Stimulated activated CD4-positive, alpha-beta T cell treated with anti-CD3 and anti-CD28 coated beads, Interleukin-12 subunit alpha, Interleukin-12 subunit beta, amount 100 ng/mL, for 4 hours (primary cell): ENCODE measurements around the gene FRMPD1.

Experiments
- DNase-seq: peaks from one replicate; pipeline ENCODE4 v3.0.0-alpha.2; 2020

The FRMPD1 gene

GRCh38 chr9:37679649-37680402, 29.1 kb downstream of the FRMPD1 start:
- DNase-seq: no peak

GRCh38 chr9:37682951-37683350, 32.2 kb downstream of the FRMPD1 start:
- DNase-seq: no peak

- DNase-seq: no peak
Observed at GRCh38 chr9:37683531-37684371, 33.0 kb downstream of the FRMPD1 start.

GRCh38 chr9:37692622-37693221, 42.0 kb downstream of the FRMPD1 start:
- DNase-seq: no peak

GRCh38 chr9:37693260-37693659, 42.5 kb downstream of the FRMPD1 start:
- no peak for DNase-seq

DNA sequence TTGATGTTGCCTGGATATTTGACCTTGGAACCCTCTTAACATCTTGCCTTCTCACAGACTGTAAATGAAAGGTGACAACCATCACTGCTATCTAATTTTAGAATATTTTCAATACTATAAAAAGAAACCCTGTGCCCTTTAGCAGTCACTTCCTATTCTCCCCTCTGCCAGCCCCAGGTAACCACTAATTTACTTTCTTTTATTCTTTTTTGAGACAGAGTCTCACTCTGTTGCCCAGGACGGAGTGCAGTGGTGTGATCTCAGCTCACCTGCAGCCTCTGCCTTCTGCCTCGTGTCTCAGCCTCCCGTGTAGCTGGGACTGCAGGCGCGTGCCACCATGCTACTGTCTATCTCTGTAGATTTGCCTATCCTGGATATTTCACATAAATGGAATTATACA, 43.6 kb downstream of the FRMPD1 start:
- no peak for DNase-seq

GRCh38 chr9:37696528-37696927, 45.8 kb downstream of the FRMPD1 start:
- DNase-seq: no peak

GRCh38 chr9:37700131-37700530, 49.4 kb downstream of the FRMPD1 start:
- DNase-seq: no peak

DNA sequence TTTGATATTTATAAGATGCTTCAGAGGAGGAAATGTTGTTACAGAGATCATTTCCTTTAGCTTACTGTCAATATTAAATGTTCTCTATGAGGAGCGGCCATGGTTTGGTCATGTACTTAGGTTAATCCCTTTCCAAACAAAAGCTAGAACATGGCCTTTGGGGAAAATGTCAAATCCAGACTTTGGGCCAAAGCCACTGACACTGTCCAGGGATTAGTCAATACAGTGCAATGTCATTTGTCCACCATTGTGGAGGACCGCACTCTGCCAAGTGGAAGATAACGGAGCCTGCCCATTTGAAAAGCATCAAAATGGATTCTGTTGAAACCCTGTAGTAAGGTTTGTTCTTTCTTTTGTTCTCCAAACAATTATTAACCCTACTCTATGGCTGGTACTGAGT, 50.1 kb downstream of the FRMPD1 start:
- DNase-seq: no peak

DNA sequence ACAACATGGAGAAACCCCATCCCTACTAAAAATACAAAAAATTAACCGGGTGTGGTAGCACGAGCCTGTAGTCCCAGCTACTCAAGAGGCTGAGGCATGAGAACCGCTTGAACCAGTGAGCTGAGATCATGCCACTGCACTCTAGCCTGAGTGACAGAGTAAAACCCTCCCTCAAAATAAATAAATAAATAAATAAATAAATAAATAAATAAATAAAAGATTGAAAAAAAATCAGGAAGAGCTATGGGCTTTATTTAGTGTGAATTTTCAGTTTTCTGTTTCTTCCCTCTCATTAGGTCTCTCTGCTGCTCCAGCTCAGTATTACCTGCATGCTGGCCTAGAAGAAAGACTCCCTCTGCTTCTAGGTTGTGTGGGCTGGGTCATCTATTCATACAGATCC, 55.0 kb downstream of the FRMPD1 start:
- DNase-seq: no peak

DNA sequence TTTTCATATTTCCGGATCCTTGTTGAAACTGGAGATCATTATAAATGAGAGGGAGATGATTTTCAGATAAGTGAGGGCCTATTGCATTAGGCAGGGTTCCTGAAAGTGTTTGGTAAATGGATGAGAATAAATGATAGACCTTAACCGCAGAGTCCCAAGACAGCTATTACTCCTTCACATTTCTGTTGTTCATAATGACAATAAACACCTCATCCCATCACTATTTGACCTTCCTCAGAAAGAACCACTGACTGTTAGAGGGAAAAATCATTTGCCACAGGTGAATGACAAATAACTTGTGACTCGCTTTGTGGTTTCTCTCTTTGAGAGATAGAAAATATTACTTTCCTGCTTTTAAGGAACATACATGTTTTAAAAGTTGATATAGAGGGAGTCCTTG, 55.5 kb downstream of the FRMPD1 start:
- DNase-seq: no peak

GRCh38 chr9:37707748-37708147, 57.0 kb downstream of the FRMPD1 start:
- DNase-seq: no peak

GRCh38 chr9:37710046-37710445, 59.3 kb downstream of the FRMPD1 start:
- no peak for DNase-seq

DNA sequence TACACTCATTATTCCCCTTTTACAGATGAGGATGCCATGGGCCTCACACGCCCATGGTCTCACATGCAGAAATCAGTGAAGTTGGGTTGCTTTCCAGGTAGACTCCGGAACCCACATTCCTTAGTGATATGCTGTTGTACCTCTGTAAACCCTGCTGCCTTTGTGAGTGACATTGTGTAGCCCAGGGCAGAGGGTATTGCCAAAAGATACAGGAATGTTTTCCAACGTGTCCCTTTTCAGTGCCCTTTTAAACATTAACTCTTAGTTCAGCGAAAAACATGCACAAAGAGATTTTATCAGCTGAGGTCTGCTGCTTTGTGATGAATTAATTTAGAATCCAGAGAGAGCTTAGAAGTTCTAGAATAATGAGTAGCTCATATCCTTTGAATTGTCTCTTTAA, 64.5 kb downstream of the FRMPD1 start:
- DNase-seq: no peak

GRCh38 chr9:37715991-37716505, 65.3 kb downstream of the FRMPD1 start:
- DNase-seq: no peak

- DNase-seq: no peak
Observed at GRCh38 chr9:37719526-37719925, 68.8 kb downstream of the FRMPD1 start.

GRCh38 chr9:37727013-37727412, 76.3 kb downstream of the FRMPD1 start:
- DNase-seq: no peak

GRCh38 chr9:37729499-37729898, 78.7 kb downstream of the FRMPD1 start:
- no peak for DNase-seq

DNA sequence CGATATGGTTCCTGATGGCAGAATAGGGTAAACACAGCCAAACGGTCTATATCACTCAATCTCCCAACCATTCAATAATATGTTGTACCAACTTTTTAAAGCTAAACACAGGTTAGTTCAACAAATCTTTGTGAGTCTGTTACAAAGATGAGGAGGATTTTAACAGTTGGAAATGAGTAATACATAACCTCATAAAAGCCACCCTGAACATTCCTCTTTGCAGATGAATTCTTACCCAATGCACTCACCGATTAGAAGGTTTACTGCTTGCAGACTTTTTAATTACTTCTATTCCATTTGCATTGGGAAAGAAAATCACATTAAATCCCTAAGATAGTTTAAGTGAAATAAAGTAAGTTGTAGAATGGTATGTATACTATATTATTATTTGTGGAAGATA, 79.5 kb downstream of the FRMPD1 start:
- no peak for DNase-seq

DNA sequence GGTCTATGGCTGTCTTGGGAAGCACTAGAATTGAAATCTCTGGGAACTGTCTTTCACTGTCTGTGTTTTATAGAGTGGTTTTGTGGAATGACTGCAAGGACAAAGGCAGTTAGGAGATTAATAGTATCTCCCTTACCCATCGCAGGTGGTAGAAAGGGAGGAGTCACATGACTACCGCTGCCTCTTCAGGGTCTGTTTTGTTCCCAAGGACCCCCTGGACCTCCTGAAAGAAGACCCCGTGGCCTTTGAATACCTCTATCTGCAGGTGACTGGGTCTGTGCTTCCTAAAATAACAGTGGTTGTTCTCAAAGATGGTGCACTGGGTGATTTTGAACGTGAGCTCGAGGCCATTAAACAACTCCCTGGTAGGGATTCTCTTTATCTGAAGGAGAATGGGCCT, 80.1 kb downstream of the FRMPD1 start:
- DNase-seq: no peak

- no peak for DNase-seq
Observed at GRCh38 chr9:37732086-37732741, 81.5 kb downstream of the FRMPD1 start.

GRCh38 chr9:37732952-37733351, 82.2 kb downstream of the FRMPD1 start:
- no peak for DNase-seq

DNA sequence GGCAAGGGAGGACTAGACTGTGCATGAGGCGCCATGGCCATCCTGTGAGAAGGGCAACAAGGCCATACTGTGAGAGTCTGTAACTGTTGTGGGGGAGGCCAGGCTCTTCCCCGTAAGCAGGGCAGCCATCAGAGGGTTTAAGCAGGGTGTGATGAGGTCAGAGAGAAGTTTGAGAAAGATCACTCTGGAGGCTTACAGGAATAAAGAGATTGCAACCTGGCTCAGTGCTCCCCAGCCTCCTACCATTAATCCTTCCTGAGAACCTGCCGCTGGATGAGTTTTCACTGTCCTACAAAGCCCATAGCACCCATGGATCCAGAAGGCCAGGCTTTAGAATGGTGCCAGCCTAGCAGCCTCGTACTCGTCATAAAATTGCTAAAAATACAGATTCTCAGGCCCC, 88.5 kb downstream of the FRMPD1 start:
- no peak for DNase-seq
